B cell (primary cell): ENCODE results near the gene WBP4. TPM values are rescaled to one million over a fixed set of nuclear protein-coding genes. Genes with fewer than 3 reads are reported as not detected.
A peak's percentile ranks its signal among the peaks of the same experiment; 100 is the strongest.
"Not testable (repeated sequence)": the region's sequence is repeated elsewhere in the genome, so short reads cannot be mapped to it uniquely, and the experiment has no call there.

Source experiments
- ATAC-seq: fragments of 200-7000 bp; cut with Tn5 transposase; one replicate; pipeline ENCODE4 v1.10.0; 2021; ENCODE audit warnings: low read depth, mild to moderate bottlenecking, moderate number of reproducible peaks, moderate library complexity
- CTCF ChIA-PET: fragments of 350-600 bp; sonication (Branson Sonifier 250); formaldehyde crosslinking; loops from one replicate; lab custom pipeline; 2021; ENCODE audit warnings: antibody characterized with exemption, inconsistent platforms; lab: Charles Lee
- POLR2A ChIA-PET: fragments of 350-600 bp; sonication (Branson Sonifier 250); formaldehyde crosslinking; loops from one replicate; lab custom pipeline; 2021; ENCODE audit warnings: antibody characterized with exemption; lab: Charles Lee
- DNase-seq: peaks from one replicate; pipeline ENCODE4 v3.0.0; 2013
- H2AFZ ChIP-seq: 2 replicates; pipeline ENCODE4 v1.6.1; 2012; ENCODE audit warnings: mild to moderate bottlenecking, low read depth, low read length; ENCODE audit not compliant: insufficient read depth, poor library complexity, severe bottlenecking
- H3K27ac ChIP-seq, 2 donors: 1 replicate in 1 of 2; 2 replicates in 1 of 2; pipeline ENCODE4 v1.5.1; 2012 to 2013; ENCODE audit warnings: low read length in 2 of 2, mild to moderate bottlenecking in 2 of 2, moderate library complexity in 1 of 2
- H3K27me3 ChIP-seq, 4 experiments: fragments of 200-600 bp in 1 of 4; sonication (generic) in 1 of 4; replicated peaks in 1 of 4; 1 replicate in 2 of 4; 2 replicates in 2 of 4; pipeline versions ENCODE4 v1.6.1 to v1.7.0; 2013 to 2016; ENCODE audit warnings: low read length in 3 of 4, mild to moderate bottlenecking in 2 of 4, mixed read lengths in 1 of 4, moderate library complexity in 1 of 4; ENCODE audit not compliant: insufficient read depth in 4 of 4, control insufficient read depth in 3 of 4; ENCODE audit errors: control extremely low read depth in 1 of 4
- H3K36me3 ChIP-seq, 2 experiments: replicated peaks in 1 of 2; 1 replicate in 1 of 2; 2 replicates in 1 of 2; pipeline versions ENCODE4 v1.6.1 to v1.7.1; 2013; ENCODE audit warnings: low read length in 1 of 2; ENCODE audit not compliant: insufficient read depth in 2 of 2, control insufficient read depth in 1 of 2; ENCODE audit errors: control extremely low read depth in 1 of 2, extremely low read depth in 1 of 2
- H3K4me1 ChIP-seq, 2 donors: fragments of 200-600 bp in 1 of 2; sonication (generic) in 1 of 2; 1 replicate in 1 of 2; 2 replicates in 1 of 2; pipeline versions ENCODE4 v1.5.1 to v1.6.1; 2013 to 2017; ENCODE audit warnings: low read length in 2 of 2; ENCODE audit not compliant: control insufficient read depth in 2 of 2, insufficient read depth in 2 of 2
- H3K4me2 ChIP-seq: replicated peaks from 2 replicates; pipeline ENCODE3; 2012; ENCODE audit warnings: mild to moderate bottlenecking, low read depth, low read length; ENCODE audit not compliant: poor library complexity, severe bottlenecking
- H3K4me3 ChIP-seq, 5 experiments: fragments of 200-600 bp in 1 of 5; sonication (generic) in 1 of 5; 1 replicate in 3 of 5; 2 replicates in 2 of 5; pipeline versions ENCODE4 v1.5.1 to v1.7.0; 2011 to 2016; ENCODE audit warnings: low read length in 4 of 5, mild to moderate bottlenecking in 4 of 5, low read depth in 2 of 5, control low read depth in 1 of 5, moderate library complexity in 1 of 5; ENCODE audit not compliant: insufficient read depth in 1 of 5; ENCODE audit errors: control extremely low read depth in 1 of 5, extremely low read depth in 1 of 5
- H3K79me2 ChIP-seq: fragments of 200-600 bp; sonication (generic); one replicate; pipeline ENCODE4 v1.6.0; 2016; ENCODE audit warnings: low read length; ENCODE audit not compliant: control insufficient read depth, insufficient read depth
- H3K9ac ChIP-seq: fragments of 200-600 bp; sonication (generic); 2 replicates; pipeline ENCODE4 v1.6.1; 2017; ENCODE audit warnings: mild to moderate bottlenecking, low read length, moderate library complexity
- H3K9me3 ChIP-seq, 3 donors: one replicate each; pipeline versions ENCODE4 v1.6.1 to v1.7.1; 2013; ENCODE audit warnings: low read length in 2 of 3; ENCODE audit not compliant: control insufficient read depth in 2 of 3, insufficient read depth in 1 of 3; ENCODE audit errors: control extremely low read depth in 1 of 3
- H4K20me1 ChIP-seq: 2 replicates; pipeline ENCODE4 v1.6.0; 2012; ENCODE audit warnings: mild to moderate bottlenecking, low read length; ENCODE audit not compliant: insufficient read depth, control insufficient read depth, poor library complexity, severe bottlenecking
- H3K27ac Mint-ChIP-seq: one replicate; pipeline ENCODE4 v1.8.0; 2021; ENCODE audit warnings: mixed read lengths
- H3K27me3 Mint-ChIP-seq: one replicate; pipeline ENCODE4 v1.8.0; 2021; ENCODE audit warnings: mixed read lengths
- H3K4me1 Mint-ChIP-seq: one replicate; pipeline ENCODE4 v1.8.0; 2021; ENCODE audit warnings: mixed read lengths
- H3K4me3 Mint-ChIP-seq: one replicate; pipeline ENCODE4 v1.8.0; 2021; ENCODE audit warnings: mixed read lengths
- H3K9me3 Mint-ChIP-seq: one replicate; pipeline ENCODE4 v1.8.0; 2022; ENCODE audit warnings: mixed read lengths; ENCODE audit not compliant: insufficient read depth
- EZH2 ChIP-seq: IDR thresholded peaks from 2 replicates; pipeline ENCODE4 v1.6.1; 2012; ENCODE audit warnings: borderline replicate concordance, low read depth, mild to moderate bottlenecking, moderate library complexity, low read length; ENCODE audit not compliant: insufficient read depth, poor library complexity, severe bottlenecking
- WGBS: methylation state at CpG from one replicate; pipeline ENCODE4 v1.1.5; 2013; ENCODE audit warnings: missing lambda C conversion rate; ENCODE audit not compliant: insufficient coverage; 5-methylcytosine and 5-hydroxymethylcytosine counted together
- intact Hi-C: fragments of 100-400 bp; cut with micrococcal nuclease; formaldehyde crosslinking; loops from one replicate; pipeline ENCODE4 v1.10.0; 2022
- polyA plus RNA-seq: library from polyadenylated mRNA; depleted of rRNA; stranded (reverse); fragments of >200 nt; gene quantifications from 2 replicates; pipeline ENCODE4 v1.2.3, GENCODE V29; 2012
- total RNA-seq, 2 donors: library from RNA; stranded (reverse); fragments of 120-200 nt in 1 of 2; gene quantifications; 1 replicate in 1 of 2; 2 replicates in 1 of 2; pipeline versions ENCODE4 v1.2.3 to v1.2.4, GENCODE V29; 2013 to 2022
- TF ChIP-seq, protein P1 (sequence below): fragments of 200-600 bp; IDR thresholded peaks from one replicate; pipeline ENCODE4 v1.8.0; 2022; ENCODE audit warnings: antibody characterized with exemption, mild to moderate bottlenecking

The WBP4 gene
- total and polyA plus RNA-seq, 2 donors (not counting 1 experiment from before 2014, with no cell fraction given) = 1.8 to 10.4 TPM

DNA sequence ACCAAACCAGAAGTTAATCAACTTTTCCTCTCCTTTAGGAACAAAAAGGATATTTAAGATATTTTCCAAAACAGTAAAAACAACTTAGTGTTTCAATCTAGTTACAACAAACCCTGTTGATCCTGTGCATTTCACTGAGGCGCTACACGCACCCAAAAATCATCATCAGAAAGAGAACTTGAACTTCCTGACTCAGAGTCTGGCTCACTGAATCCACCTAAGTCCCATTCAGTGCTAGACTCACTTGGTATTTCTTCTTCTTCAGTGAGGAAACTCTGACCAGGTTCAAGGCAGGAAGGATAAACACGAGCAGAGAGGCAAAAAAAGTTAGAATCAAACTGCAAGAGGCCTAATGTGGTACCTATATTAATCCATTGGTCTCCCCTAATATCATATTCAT is 69.0 kb downstream of the WBP4 start:
- Histone ChIP-seq H3K4me3 (no peak overlapping the region), H2AFZ (peak overlapping the region; percentile 6), H3K27me3 (no peaks in the 10 kb centered on the region), H3K9me3 (no peaks in the 10 kb centered on the region), H4K20me1 (no peaks in the 10 kb centered on the region), H3K79me2 (peaks cover 33% of the 10 kb centered on the region), H3K9ac (no peak overlapping the region), H3K27ac (no peak overlapping the region), H3K4me2 (peak overlapping the region; percentile 31), H3K4me1 (peaks cover 24% of the 10 kb centered on the region in 2 donors), H3K36me3 (no peaks in the 10 kb centered on the region)
- ATAC-seq (no peak), DNase-seq (no peak)
- no peak overlapping the region for H3K27ac Mint-ChIP-seq
- H3K9me3 Mint-ChIP-seq = no peaks in the 10 kb centered on the region
- CTCF ChIA-PET = no interaction called here
- H3K4me3 Mint-ChIP-seq = peak overlapping the region; percentile 99
- TF ChIP-seq, protein P1, sequence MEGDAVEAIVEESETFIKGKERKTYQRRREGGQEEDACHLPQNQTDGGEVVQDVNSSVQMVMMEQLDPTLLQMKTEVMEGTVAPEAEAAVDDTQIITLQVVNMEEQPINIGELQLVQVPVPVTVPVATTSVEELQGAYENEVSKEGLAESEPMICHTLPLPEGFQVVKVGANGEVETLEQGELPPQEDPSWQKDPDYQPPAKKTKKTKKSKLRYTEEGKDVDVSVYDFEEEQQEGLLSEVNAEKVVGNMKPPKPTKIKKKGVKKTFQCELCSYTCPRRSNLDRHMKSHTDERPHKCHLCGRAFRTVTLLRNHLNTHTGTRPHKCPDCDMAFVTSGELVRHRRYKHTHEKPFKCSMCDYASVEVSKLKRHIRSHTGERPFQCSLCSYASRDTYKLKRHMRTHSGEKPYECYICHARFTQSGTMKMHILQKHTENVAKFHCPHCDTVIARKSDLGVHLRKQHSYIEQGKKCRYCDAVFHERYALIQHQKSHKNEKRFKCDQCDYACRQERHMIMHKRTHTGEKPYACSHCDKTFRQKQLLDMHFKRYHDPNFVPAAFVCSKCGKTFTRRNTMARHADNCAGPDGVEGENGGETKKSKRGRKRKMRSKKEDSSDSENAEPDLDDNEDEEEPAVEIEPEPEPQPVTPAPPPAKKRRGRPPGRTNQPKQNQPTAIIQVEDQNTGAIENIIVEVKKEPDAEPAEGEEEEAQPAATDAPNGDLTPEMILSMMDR = no peak
- no peak for TF ChIP-seq EZH2
- intact Hi-C loops = loop anchor here (5.0 kb wide), 3 partner anchors 343 to 1142 kb away; partner anchors contain the start of genes AKAP11, MRPS31 and SLC25A15
- H3K27me3 Mint-ChIP-seq = no peaks in the 10 kb centered on the region
- 61% methylated on average over 2 of the region's 3 CpGs for WGBS
- H3K4me1 Mint-ChIP-seq = peaks cover 43% of the 10 kb centered on the region
- POLR2A ChIA-PET = no interaction called here

DNA sequence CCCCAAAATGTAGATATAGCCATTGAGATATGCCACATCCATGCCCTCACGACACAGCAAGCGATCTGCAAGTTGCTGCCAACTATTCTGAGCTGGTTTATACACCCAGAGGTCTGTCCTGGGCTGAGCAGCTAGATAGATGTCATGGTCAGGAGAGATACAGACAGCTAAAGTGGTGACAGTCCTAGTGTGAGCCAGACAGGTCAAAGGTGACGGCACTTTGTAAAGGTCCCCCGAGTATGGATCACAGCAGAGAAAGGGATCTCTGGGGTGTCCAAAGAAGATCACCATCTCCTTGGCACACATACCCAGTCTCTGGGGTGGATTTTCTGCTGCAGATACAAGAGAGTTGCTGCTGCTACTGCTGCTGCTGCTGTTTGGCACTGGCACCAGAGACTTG is 69.9 kb downstream of the WBP4 start:
- CTCF ChIA-PET = not testable (repeated sequence)

DNA sequence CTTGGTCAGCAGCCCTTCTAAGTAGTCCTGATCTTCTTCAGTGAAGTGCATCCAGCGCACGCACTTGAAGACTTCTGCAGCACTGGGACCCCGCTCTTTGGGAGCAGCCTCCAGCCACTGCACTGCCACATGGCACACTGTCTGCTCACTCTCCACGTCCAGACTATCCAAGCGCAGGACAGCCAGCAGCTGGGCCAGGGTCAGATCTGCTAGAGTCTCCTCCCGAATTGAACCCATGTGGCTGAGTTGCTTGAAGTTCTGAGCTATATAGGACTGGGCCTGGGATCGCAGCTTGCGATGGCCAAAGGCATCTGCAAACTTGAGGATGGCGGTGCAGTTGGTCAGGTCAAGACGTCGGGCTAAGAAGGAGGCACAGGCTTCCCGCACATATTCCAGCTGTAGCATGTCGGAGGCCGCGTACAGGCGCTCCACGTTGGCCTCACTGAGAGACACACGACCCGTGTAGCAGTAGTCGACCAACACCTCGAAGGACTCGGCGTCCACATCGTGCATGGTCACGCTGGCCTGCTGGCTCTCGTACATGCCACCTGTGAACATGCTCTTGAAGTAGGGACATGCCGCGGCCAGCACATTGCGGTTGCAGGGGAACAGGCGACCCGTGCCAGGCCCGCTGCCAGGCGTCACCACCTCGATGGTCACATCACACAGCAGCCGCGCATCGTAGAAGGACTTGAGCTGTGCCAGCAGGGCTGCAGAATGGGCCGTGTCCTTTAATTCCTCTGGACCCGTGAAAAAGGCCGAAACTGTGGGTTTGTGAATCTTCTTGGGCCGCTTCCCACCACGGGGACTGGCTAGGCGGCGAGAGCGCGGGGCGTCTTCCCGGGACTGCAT is 70.6 kb downstream of the WBP4 start:
- H3K4me3 Mint-ChIP-seq = peak overlapping the region; percentile 99
- ChIA-PET CTCF (interaction anchor here (1.1 kb wide), 1 partner anchor 131 kb away, joined by 3 read pairs; no protein-coding TSS in a partner anchor), POLR2A (interaction anchor here (2.5 kb wide), 1 partner anchor 62 kb away, joined by 9 read pairs; the partner anchor contains the start of gene KBTBD7)
- intact Hi-C loops = loop anchor here (1.0 to 5.0 kb wide), 10 partner anchors 62 to 1140 kb away; partner anchors contain the start of genes AKAP11, ELF1, KBTBD7 and MRPS31
- peaks cover 43% of the 10 kb centered on the region for H3K4me1 Mint-ChIP-seq
- H3K9me3 ChIP-seq, H3K27me3 Mint-ChIP-seq, H3K36me3 ChIP-seq, H3K27me3 ChIP-seq, H3K9me3 Mint-ChIP-seq, ATAC-seq, H4K20me1 ChIP-seq: not testable (repeated sequence)
- 40% methylated on average over 47 of the region's 48 CpGs for WGBS
- H3K4me3 ChIP-seq = peak overlapping the region; percentile 68 to 99 (median 84)
- H3K9ac ChIP-seq = peak overlapping the region; percentile 70
- peak overlapping the region; percentile 68 for H3K4me2 ChIP-seq
- DNase-seq = peak; percentile 24
- H3K79me2 ChIP-seq = peaks cover 33% of the 10 kb centered on the region
- peak overlapping the region; percentile 95 for H3K27ac Mint-ChIP-seq
- peak overlapping the region; percentile 19 to 79 for H3K27ac ChIP-seq
- peak overlapping the region; percentile 88 for H2AFZ ChIP-seq
- H3K4me1 ChIP-seq = peaks cover 24% of the 10 kb centered on the region in 2 donors

More for the DNA sequence above, 69.9 kb downstream of the WBP4 start:
- H2AFZ ChIP-seq, H4K20me1 ChIP-seq, H3K9me3 Mint-ChIP-seq, H3K4me3 ChIP-seq, ATAC-seq, H3K27me3 ChIP-seq, H3K27ac ChIP-seq, H3K9ac ChIP-seq, DNase-seq, H3K27me3 Mint-ChIP-seq, H3K36me3 ChIP-seq, H3K27ac Mint-ChIP-seq, H3K9me3 ChIP-seq: not testable (repeated sequence)
- Histone ChIP-seq H3K4me1 (peaks cover 24% of the 10 kb centered on the region in 2 donors), H3K79me2 (peaks cover 33% of the 10 kb centered on the region), H3K4me2 (peak overlapping the region; percentile 31)
- H3K4me1 Mint-ChIP-seq = peaks cover 43% of the 10 kb centered on the region
- POLR2A ChIA-PET = interaction anchor here (2.5 kb wide), 1 partner anchor 63 kb away, joined by 9 read pairs; the partner anchor contains the start of gene KBTBD7
- H3K4me3 Mint-ChIP-seq = peak overlapping the region; percentile 99
- intact Hi-C loops = loop anchor here (5.0 kb wide), 3 partner anchors 344 to 1141 kb away; partner anchors contain the start of genes AKAP11, MRPS31 and SLC25A15
- WGBS = 100% methylated on average over 2 of the region's 4 CpGs
